ENCODE data around the gene GRN. TPM values are rescaled to one million over a fixed set of nuclear protein-coding genes. Genes with fewer than 3 reads are reported as not detected.

The GRN gene
- total RNA-seq, 1 experiment from 2014 or later, result 400 TPM

- no peaks in the 10 kb centered on the region for H3K36me3 ChIP-seq (ENCODE audit: low read depth, low read length)
- DNase-seq (peak; percentile 87), ATAC-seq (peak; percentile 87)
- peak overlapping the region; percentile 82 for H3K4me3 ChIP-seq (ENCODE audit: low read length)
- no peaks in the 10 kb centered on the region for H3K27me3 ChIP-seq (ENCODE audit: low read length)
- H3K9me2 ChIP-seq (replicated peaks; ENCODE audit: low read length), result no peaks in the 10 kb centered on the region
- peak overlapping the region; percentile 78 for H3K9ac ChIP-seq (ENCODE audit: low read length)
- intact Hi-C loops (cut with micrococcal nuclease), result no loop called here
- H3K4me2 ChIP-seq (ENCODE audit: low read length), result peak overlapping the region; percentile 100
- no peaks in the 10 kb centered on the region for H3K79me2 ChIP-seq (ENCODE audit: low read length)
- no peaks in the 10 kb centered on the region for H3K9me3 ChIP-seq (ENCODE audit: low read length)
- H3K27ac ChIP-seq (ENCODE audit: low read length), result no peak overlapping the region
- BruUV-seq (replicated peaks), result TSS peak; percentile 84
- H4K20me1 ChIP-seq (ENCODE audit: low read length), result no peaks in the 10 kb centered on the region
- POLR2A ChIA-PET (ENCODE audit: unreplicated experiment), result interaction anchor here (0.7 kb wide), 2 partner anchors 34 to 133 kb away, joined by 3 to 4 read pairs; no protein-coding TSS in a partner anchor
- H3K4me1 ChIP-seq (ENCODE audit: insufficient read depth, low read length), result peaks cover 10% of the 10 kb centered on the region
- H3F3A ChIP-seq (ENCODE audit: low read length, unreplicated experiment), result no peaks in the 10 kb centered on the region
- no peak for TF ChIP-seq EZH2phosphoT487 (IDR thresholded peaks at IDR 0.05; ENCODE audit: borderline replicate concordance, low read length)
- TF ChIP-seq CTCF (conservative IDR thresholded peaks at IDR 0.05; ENCODE audit: low read depth, low read length), result peak; percentile 47
- CTCF ChIA-PET, result interaction anchor here (0.6 to 1.5 kb wide), 3 partner anchors 9 to 137 kb away, joined by 3 to 6 read pairs (median 5); partner anchors contain the start of gene FAM171A2
- H2AFZ ChIP-seq (ENCODE audit: low read length), result peak overlapping the region; percentile 100
Measured at GRCh38 chr17:44385287-44386181, 40.4 kb downstream of the GRN start.

- POLR2A ChIA-PET (ENCODE audit: unreplicated experiment), result no interaction called here
- no peaks in the 10 kb centered on the region for H3K36me3 ChIP-seq (ENCODE audit: low read depth, low read length)
Measured at GRCh38 chr17:44386182-44386525, 41.1 kb downstream of the GRN start.

More at GRCh38 chr17:44386182-44386525, 41.1 kb downstream of the GRN start:
- BruUV-seq (replicated peaks), result no TSS peak
- no peaks in the 10 kb centered on the region for H3K79me2 ChIP-seq (ENCODE audit: low read length)
- H3K9ac ChIP-seq (ENCODE audit: low read length), result no peak overlapping the region
- no peaks in the 10 kb centered on the region for H3K9me3 ChIP-seq (ENCODE audit: low read length)
- peak overlapping the region; percentile 82 for H3K4me3 ChIP-seq (ENCODE audit: low read length)
- H3K27ac ChIP-seq (ENCODE audit: low read length), result no peak overlapping the region
- H2AFZ ChIP-seq (ENCODE audit: low read length), result peak overlapping the region; percentile 100; the same call in 1 of the 2 replicates
- no peaks in the 10 kb centered on the region for H4K20me1 ChIP-seq (ENCODE audit: low read length)
- DNase-seq, result no peak
- TF ChIP-seq EZH2phosphoT487 (IDR thresholded peaks at IDR 0.05; ENCODE audit: borderline replicate concordance, low read length) (no peak), CTCF (conservative IDR thresholded peaks at IDR 0.05; ENCODE audit: low read depth, low read length) (no peak), EZH2 (IDR thresholded peaks at IDR 0.05; ENCODE audit: low read length, unreplicated experiment) (no peak)
- H3K4me2 ChIP-seq (ENCODE audit: low read length), result peak overlapping the region; percentile 100
- H3K4me1 ChIP-seq (ENCODE audit: insufficient read depth, low read length), result peaks cover 10% of the 10 kb centered on the region
- no peaks in the 10 kb centered on the region for H3K27me3 ChIP-seq (ENCODE audit: low read length)
- intact Hi-C loops (cut with micrococcal nuclease), result no loop called here
- no peak for ATAC-seq
- no peaks in the 10 kb centered on the region for H3K9me2 ChIP-seq (replicated peaks; ENCODE audit: low read length)
- CTCF ChIA-PET, result interaction anchor here (1.5 kb wide), 1 partner anchor 137 kb away, joined by 5 read pairs; no protein-coding TSS in a partner anchor
- H3F3A ChIP-seq (ENCODE audit: low read length, unreplicated experiment), result no peaks in the 10 kb centered on the region
